Skin epidermis (tissue), 12 donors: ENCODE measurements around the gene GFM1.
"Not testable (repeated sequence)": the region's sequence is repeated elsewhere in the genome, so short reads cannot be mapped to it uniquely, and the experiment has no call there.

ENCODE experiments used
- H3K27ac ChIP-seq, 21 experiments: fragments of 200-600 bp; sonication (generic) in 11 of 21; one replicate each; pipeline ENCODE4 v1.5.0; 2020; ENCODE audit warnings: mild to moderate bottlenecking in 3 of 21, inconsistent platforms in 2 of 21, moderate library complexity in 2 of 21
- H3K4me3 ChIP-seq, 7 experiments: fragments of 200-600 bp; sonication (generic) in 2 of 7; one replicate each; pipeline ENCODE4 v1.5.0; 2020; ENCODE audit warnings: inconsistent platforms in 2 of 7, mild to moderate bottlenecking in 2 of 7, moderate library complexity in 1 of 7

GFM1 gene

DNA sequence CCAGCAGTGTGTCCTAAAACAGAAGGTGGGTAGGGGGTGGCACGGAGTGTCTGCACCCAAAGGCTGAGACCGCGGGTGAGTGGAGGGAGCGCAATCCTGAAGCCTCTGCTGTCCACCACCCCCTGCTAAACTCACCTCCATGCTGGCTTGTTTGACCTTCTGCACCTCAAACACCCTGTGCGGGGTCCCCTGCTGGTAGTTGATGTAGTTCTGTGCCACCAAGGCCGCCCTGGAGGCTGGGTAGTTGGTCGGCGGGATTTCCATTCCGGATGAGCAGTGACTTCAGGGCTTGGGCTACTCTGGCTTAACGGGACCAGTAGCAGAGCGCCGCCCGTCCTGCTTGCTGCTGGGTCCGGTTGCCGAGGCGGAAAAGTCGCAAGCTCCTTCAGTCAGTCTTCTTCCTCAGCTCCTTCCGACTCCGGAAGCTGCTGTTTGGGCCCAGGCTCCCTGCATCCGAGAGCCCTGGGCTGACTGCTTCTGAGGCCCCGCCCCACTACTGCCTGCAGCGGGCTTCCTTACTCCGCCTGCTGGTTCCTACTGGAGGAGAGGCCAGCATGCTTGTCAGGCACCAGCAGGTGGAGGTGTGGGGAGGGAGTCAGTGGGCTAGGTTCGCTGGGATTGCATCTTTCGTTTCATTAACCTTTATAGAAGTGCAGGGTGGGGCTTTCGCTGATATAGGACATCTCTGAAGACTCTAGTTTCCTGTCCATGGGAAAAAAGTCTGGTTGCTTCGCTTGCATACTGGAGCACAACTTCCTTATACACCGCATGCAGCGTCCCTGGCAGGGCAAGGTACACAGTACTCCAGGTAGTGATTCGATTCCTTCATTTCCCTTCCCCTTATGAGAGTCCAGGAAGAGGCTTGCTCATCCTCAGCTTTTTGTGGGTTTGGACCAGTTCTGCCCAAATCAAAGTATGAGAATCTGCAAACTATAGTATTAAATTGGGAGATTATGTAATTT is 28.2 kb downstream of the GFM1 start, which contains the start of gene LXN:
TSS of gene LXN (minus strand) at position 434 of the 962 bp plus-strand sequence. CDS start at position 264, 170 bp downstream.
- Histone ChIP-seq H3K4me3 (peak within 1 kb of the TSS; percentile 36 to 58 (median 45)), H3K27ac (peak within 1 kb of the TSS in 20 of 21 experiments; percentile 14 to 89 (median 78))

DNA sequence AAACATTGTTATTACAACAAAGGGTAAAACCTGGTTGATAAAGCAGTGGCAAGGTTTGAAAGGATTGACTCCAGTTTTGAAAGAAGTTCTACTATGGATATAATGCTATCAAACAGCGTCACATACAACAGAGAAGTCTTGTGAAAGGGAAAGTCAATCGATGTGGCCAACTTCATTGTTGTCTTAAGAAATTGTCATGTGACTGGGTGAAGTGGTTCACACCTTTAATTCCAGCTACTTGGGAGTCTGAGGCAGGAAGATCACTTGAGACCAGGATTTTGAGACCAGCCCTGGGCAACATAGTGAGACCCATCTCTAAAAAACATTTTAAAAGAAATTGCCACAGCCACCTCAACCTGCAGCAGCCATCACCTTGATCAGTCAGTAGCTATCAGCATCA is 34.4 kb downstream of the GFM1 start:
- no peak overlapping the region for H3K27ac ChIP-seq

DNA sequence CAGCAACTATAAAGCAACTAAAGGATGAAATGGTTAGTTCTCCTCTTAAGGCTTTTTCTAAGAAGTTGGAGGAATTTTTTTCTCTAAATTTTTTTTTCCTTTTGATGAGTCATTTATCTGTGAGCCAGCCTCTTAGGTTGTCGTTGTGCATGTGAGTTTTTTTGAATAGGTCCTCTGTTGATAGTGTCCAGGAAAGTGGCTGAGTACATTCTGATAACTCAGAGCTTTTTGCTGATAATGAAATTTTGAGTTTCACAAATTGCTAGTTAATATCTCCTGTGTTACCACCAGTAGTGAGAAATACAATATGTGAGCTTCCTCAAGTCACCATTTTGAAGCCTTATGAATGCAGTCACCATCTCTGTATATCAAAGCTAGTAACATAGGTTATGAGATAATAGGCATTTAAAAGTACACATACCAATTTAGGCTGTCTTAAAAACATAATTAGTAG is 35.2 kb downstream of the GFM1 start:
- Histone ChIP-seq H3K27ac (no peak overlapping the region), H3K4me3 (no peak overlapping the region)

More for the DNA sequence above, 34.4 kb downstream of the GFM1 start:
- no peak overlapping the region for H3K4me3 ChIP-seq

DNA sequence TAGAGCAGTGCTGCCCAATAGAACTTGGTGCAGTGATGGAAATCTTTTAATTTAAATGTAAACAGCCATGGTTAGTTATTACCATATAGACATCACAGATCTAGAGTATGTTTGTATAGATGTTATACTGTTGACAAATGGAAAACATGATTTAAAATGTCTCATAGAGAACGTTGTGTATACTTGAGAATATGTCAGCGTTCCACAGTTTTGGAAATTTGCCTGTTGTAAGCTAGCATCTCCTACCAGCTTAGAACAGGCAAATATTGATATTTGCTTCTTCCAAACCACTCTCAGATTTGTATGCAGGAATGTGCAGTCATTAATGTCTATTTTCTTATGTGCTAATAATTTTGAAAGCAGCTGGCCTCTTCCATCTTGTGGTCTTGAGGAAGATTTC is 36.5 kb downstream of the GFM1 start:
- Histone ChIP-seq H3K4me3 (no peak overlapping the region), H3K27ac (no peak overlapping the region)

DNA sequence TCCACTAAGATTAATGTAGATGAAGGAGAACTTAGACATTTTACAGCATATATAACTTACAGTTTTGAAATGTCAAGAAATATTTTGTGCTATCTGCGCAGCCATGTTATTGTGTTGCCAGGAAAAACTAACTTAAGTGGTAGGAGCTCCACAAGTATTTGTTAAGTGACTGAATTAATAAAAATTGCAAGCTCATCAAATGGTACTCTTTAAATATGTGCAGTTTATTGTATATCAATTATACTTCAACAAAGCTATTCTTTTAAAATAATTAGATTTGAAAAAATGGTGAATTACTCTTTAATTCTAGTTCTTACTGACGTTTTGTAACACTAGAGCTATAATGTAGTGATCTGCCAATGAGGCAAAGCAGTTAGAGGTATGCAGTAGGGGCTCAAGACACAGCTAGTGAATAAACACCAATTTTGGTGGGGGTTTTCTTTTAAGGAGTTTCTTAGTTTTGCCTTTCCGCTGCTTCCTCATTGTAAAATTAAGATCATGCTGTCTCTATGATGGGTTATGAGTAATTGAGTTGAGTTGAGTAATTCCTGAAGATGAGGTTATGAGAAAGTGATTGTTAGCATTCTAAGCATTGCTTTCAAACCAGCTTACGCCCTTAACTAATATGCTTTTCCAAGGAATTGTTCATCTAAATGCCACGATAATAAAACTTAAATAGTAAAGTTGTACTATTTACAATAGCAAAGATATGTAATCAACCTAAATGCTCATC is 39.1 kb downstream of the GFM1 start:
- H3K4me3 ChIP-seq: no peak overlapping the region
- H3K27ac ChIP-seq: no peak overlapping the region

DNA sequence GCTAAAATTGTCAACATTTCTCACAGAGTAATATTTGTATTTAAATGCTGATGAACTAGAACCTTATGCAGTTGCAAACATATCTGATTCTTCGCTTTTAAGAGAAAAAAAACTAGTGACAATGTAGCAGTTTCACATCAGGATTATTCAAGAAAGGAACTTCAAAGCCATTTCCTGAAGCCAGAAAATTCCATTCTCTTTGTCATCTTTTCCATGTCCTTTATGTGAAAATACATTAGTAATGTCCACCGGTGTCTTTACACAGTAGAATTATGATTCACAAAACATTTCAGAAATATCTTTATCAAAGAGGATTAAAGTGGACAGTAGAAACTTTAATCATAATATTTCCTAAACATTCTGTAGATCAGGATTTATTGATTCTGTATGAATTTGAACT is 40.8 kb downstream of the GFM1 start:
- H3K4me3 ChIP-seq: no peak overlapping the region
- peak overlapping the region in 1 of 21 experiments; percentile 9 for H3K27ac ChIP-seq

DNA sequence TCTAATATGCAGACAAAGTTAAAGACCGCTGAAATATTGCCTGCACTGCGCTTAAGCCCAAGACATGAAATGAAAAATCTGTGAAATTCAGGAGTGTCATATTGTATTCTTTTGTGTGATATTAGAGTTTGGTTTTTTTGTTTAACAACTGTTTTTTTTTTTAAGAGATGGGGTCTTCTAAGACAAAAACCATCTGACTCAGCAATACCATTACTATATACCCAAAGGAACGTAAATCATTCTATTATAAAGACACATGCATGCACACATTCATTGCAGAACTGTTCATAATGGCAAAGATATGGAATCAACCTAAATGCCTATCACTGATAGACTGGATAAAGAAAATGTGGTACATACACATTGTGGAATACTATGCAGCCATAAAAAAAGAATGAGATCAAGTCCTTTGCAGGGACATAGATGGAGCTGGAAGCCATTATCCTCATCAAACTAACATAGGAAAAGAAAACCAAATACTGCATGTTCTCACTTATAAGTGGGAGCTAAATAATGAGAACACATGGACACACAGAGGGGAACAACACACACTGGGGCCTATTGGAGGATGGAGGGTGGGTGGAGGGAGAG is 49.6 kb downstream of the GFM1 start:
- not testable (repeated sequence) for H3K27ac ChIP-seq

DNA sequence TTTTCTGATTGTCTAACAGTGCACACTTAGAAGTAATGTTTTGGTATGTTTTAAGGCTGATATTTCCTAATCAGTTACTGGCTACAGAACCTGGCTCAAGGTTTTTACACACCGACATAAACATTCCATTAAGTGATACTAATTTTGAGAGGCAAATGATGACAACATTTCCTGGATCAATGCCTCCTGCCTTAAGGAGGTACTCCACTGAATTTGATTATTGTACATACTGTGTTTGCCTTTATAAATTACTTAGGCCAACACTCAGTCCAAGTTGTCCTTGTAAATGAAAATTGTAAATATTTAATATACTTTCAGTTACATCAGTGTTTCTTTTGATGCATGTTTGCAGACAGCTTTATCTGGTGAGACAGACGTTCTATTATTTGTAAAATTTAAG is 52.3 kb downstream of the GFM1 start:
- Histone ChIP-seq H3K4me3 (no peak overlapping the region), H3K27ac (no peak overlapping the region)

More for the DNA sequence above, 49.6 kb downstream of the GFM1 start:
- not testable (repeated sequence) for H3K4me3 ChIP-seq

DNA sequence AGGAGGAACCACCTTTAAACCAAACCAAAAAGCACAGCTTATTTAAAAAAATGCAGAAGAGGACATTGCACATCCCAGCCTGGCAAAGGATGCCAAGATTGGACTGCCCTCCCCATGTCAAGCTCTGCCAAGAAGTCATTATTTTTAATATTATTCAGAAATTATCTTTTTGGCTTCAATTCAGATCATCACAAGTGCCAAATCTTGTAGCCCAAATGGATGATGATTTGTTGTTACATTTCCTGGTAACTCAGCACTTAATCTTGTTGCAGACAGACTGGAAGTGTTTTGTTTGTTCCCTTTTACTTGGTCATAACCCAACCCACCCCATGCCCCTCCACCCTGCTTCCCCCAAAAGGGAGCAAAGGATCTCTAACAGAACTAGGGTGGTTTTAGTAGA is 56.2 kb downstream of the GFM1 start:
- peak overlapping the region in 2 of 21 experiments; percentile 11 to 13 for H3K27ac ChIP-seq
- H3K4me3 ChIP-seq: no peak overlapping the region

DNA sequence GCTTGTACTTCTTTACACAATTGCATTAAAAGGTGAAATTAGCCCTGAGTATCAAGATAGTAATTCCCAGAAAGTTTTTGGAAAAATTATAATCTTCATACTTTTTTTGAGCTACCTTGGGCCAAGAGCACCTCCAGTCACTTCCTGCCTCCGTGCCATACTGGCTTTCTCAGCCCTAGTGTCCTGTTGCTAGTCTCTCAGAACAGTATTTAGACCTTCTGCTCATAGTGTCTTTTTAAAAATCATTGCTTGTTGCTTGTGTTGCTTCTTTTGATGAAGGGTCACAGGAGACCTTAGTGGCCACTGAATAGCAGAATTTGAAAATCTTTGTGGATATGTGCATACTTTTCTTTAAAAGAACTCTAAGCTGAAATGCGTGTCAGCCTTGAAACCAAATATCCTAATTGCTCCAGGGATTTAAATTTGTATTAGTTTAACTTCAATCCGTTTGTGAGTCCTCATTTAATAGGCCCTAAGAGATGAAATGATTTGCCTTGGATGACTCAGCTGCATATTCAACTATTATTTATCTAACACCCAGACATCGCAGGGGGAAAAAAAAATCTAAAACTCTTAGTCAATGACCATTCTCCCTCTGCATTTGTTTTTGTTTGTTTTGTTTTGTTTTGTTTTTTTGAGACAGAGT is 57.2 kb downstream of the GFM1 start:
- no peak overlapping the region for H3K27ac ChIP-seq

DNA sequence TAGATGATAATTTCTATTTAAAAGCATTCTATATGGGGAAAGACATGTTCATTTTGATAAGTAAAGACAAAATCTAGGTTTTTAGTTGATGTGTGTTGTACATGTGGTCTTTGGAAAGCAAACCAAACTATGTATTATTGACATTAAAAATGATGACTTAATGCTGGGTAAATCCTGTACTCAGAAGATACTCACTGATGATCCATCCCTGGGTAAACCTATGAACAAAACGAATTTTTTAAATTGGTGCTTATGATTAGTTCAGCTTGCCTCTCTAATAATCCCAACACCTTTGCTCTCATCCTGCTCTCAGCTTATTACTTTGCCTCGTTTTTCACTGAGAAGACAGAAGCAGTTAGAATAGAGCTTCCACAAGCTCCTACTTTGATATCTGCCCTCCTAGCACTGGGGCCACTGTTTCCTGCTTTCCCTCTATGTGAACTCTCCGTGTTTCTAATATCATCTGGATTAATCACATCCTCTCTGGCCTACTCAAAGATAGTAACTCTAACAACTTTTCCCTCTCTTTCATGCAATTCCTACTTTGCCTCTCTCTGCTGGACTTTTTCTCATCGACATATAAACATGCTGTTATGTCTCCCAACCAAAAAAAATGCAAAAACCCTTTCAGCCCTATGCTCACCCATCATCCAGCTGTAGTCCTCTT is 58.6 kb downstream of the GFM1 start:
- Histone ChIP-seq H3K4me3 (no peak overlapping the region), H3K27ac (no peak overlapping the region)

More for the DNA sequence above, 57.2 kb downstream of the GFM1 start:
- no peak overlapping the region for H3K4me3 ChIP-seq

DNA sequence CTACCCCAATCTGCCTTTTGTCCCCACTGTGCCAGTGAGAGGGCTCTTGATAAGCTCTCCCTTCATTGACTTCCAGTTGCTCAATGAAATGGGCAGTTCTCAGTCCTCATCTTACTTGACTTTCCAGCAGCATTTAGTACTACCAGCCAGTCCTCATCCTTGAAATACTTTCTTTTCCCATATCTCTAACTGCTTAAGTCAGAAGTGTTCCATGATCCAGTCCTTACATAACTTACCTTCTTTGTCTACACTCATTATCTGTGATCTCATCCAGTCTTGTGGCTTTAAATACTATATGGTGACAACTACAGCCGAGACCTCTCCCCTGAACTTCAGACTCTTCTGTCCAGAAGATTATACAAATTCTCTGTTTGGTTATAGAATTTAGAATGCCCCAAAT is 59.2 kb downstream of the GFM1 start:
- Histone ChIP-seq H3K27ac (no peak overlapping the region), H3K4me3 (no peak overlapping the region)

DNA sequence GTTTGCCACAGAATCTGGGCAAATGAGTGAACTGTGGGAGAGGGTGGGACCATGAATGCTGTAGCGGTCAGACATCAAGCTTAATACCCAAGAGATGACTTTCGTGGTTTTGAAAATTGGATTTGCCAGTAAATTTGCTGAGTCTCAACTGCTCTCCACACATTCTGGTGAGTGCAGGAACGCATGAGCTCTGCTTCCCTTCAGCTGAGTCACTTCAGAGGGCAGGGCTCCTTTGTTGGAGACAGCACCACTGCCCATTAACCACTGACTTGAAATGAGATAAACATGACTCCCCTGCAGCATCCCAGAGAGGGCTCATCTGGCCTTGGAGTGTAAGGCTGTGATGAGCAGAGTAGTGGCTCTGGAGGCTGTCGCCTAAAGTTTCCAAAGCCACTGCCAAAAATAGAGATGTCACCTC is 65.3 kb downstream of the GFM1 start:
- peak overlapping the region in 4 of 21 experiments; percentile 10 to 29 (median 16) for H3K27ac ChIP-seq
- H3K4me3 ChIP-seq: no peak overlapping the region

DNA sequence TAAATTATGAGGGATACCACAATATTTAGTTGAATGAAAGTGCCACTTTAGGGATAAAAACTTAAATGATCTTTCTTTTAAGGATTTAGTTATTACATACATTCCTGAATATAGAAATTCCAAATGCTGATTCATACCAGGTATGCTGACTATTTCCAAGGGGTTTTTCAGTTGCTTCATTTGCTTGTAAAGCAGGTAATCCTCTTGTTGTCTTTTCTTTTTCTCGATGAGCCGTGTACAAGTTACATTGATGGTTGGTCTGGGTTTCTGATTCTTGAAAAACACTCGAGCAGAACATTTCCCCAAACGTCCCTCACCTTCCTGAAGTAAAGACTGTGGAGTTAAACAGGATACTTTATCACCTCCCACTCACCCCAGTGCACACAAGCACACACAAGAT is 66.3 kb downstream of the GFM1 start:
- Histone ChIP-seq H3K4me3 (no peak overlapping the region), H3K27ac (peak overlapping the region in 4 of 21 experiments; percentile 0 to 61 (median 22))

DNA sequence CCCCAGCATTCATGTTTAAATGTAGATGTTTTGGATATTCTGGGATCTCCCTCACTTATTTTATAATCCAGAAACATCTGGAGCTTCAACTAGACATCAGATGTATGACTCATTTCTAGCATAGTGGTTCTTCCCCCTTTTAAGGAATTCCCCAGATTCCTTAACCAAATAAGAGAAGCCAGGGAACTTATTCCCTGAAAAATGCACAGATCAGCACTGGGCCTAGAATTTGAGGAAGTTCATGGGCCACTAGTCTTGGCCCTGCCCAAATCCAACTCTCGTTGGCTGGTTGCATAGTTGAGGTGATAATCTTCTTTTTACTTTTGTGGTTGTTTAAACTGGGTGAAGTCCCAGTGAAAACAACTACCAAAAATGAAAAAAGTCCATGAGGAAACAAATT is 67.6 kb downstream of the GFM1 start:
- no peak overlapping the region for H3K4me3 ChIP-seq
- H3K27ac ChIP-seq: peak overlapping the region in 14 of 21 experiments; percentile 8 to 85 (median 46)

DNA sequence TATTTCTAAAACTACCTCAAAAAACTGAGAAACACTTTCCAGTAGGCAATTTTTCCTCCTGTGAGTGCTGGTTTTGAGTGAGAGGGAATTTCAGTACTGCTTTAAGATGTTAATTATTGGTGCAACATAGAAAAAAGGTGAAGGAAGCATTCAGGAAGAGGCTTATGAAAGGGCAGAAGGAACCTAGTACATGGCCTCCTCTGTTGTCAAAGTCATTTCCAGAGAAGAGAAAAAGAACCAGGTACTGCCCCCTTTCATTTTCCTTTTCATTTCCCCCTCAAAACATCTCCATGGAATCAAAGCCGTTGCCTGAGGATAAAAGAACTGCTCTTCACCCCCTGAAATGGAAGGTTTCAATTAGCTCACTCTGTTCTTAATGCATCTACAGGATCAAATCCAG is 68.1 kb downstream of the GFM1 start:
- Histone ChIP-seq H3K4me3 (no peak overlapping the region), H3K27ac (peak overlapping the region in 16 of 21 experiments; percentile 5 to 85 (median 46))

DNA sequence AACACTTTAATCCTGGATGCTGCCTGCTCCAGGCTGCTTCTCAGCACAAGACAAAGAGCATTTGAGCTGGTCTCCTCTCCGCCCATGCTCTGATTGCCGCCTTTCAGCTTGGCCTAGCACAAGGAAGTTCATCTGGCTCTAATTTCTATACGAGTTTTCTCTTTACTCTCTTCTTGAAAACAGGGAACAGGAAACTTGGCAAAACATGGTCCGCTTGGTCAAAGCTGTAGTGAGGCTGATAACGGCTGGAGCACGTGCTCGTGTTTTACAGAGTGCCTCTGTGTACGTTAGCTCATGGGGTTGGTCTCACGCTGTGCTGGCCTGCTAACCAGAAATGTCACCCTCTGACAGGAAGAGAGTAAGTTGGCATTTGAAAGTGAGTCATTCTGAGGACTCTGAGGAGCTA is 68.8 kb downstream of the GFM1 start:
- Histone ChIP-seq H3K27ac (peak overlapping the region in 16 of 21 experiments; percentile 5 to 85 (median 46)), H3K4me3 (no peak overlapping the region)

DNA sequence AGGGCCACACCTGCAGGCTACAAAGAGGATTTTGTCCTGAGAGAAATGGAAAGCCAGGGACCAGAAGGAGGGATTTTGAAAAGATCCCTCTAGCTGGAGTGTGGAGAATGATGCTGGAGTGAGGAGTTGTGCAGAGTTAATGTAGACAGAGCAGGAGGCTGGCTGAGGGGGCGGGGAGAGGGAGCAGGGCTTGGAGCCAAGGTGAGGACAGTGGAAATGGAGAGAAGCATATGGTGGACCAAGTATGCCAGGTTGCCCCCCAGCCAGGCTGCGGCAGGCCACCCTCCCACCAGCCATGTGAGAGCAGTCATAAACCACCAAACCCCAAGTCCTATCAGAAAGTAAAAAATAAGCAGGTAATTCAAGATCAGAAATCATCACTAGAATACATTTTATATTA is 73.2 kb downstream of the GFM1 start:
- Histone ChIP-seq H3K4me3 (no peak overlapping the region), H3K27ac (peak overlapping the region in 1 of 21 experiments; percentile 12)
